Measurements from ENCODE around the gene CEP97. TPM values are rescaled to one million over a fixed set of nuclear protein-coding genes. Genes with fewer than 3 reads are reported as not detected.

The CEP97 gene
- total and polyA plus RNA-seq, 11 donors, result 1.9 to 12.3 (median 6.8) TPM

DNA sequence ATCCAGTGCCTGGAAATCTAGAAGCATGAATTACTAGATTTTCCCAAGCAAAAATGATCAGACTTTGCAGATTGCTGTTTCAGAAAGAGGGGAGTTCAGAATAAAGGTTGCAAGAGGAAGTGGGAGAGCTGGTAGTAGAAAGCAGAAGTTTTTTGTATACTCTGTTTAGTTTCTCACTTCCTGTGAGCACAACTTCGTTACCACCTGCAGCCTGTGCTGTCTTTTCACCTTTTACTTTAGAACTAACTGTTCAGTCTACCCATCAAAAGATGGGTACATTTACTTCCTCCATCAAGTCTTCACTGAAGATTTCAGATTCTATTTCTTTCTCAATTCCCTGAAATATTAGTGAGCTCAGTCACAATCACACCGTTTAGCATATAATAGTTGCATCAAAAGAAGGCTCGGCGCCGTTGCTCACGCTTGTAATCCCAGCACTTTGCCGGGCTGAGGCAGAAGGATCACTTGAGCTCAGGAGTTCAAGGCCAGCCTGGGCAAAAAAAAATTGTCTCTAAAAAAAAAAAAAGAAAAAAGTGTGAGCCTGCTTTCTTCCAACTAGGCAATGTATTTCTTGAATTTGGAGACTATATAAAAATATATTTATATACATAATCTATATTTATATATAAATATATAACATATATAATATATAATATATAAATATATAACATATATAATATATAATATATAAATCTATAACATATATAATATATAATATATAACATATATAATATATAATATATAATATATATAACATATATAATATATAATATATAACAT, 1.8 kb upstream of the CEP97 start:
- 82 to 87% (median 85%) methylated on average over 7 of the region's 7 CpGs for WGBS, 4 donors
- intact Hi-C loops (cut with DNase I), result loop anchor here in 1 of 10 donors (5.0 kb wide), 1 partner anchor 40 kb away; no protein-coding TSS in a partner anchor

DNA sequence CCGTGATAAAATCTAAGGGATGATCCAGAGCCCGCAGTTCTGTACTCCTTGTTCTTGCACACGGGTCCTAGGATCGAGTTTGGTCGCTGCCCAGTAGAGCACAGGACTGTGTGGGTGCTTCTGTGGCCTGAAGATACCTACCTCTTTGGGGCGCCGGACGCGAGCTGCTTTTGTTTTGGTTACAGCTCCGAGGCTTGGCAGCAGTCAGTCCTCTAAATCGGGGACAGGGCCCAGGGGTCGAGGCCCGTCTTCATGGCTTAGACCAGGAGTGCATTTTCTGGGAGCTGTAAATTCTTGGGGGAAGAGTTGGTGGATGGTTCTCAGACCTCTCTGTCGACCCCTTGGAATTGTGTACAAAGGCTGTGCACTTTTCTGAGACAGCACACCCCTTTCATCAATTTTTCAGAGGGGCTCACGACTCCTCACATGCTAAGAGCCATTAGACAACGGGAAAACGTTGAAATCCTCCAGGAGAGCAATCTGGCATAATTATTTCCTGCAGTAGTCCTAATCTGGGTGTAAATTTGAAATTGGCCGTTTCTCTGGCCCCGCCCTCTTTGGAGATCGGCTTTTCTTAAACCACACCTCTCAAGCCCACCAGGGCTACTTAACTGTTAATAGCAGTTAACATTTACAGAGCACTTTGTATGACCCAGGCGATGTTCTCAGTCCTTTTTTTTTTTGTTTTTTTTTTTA, 928 bp downstream of the CEP97 start:
- 1 to 2% (median 1%) methylated on average over 21 of the region's 21 CpGs for WGBS, 4 donors
- H3K9me3 ChIP-seq, result no peaks in the 10 kb centered on the region
- H3K4me1 ChIP-seq, result peaks cover 0 to 40% (median 9%) of the 10 kb centered on the region in 12 donors
- peak overlapping the region; percentile 7 to 84 (median 76) for H3K27ac ChIP-seq
- H3K27me3 ChIP-seq, result no peaks in the 10 kb centered on the region
- peak overlapping the region; percentile 54 to 94 (median 70) for H3K4me3 ChIP-seq
- ATAC-seq (peak; percentile 25 to 34 (median 29)), DNase-seq (peak; percentile 18 to 70 (median 39))
- intact Hi-C loops (cut with DNase I), result loop anchor here in 4 of 10 donors (2.0 to 5.0 kb wide), 3 partner anchors 38 to 53 kb away; partner anchors contain the start of genes NXPE3 (in 4 of the 4) and RPL24 (in 1 of the 4)
- TF ChIP-seq, protein P1, sequence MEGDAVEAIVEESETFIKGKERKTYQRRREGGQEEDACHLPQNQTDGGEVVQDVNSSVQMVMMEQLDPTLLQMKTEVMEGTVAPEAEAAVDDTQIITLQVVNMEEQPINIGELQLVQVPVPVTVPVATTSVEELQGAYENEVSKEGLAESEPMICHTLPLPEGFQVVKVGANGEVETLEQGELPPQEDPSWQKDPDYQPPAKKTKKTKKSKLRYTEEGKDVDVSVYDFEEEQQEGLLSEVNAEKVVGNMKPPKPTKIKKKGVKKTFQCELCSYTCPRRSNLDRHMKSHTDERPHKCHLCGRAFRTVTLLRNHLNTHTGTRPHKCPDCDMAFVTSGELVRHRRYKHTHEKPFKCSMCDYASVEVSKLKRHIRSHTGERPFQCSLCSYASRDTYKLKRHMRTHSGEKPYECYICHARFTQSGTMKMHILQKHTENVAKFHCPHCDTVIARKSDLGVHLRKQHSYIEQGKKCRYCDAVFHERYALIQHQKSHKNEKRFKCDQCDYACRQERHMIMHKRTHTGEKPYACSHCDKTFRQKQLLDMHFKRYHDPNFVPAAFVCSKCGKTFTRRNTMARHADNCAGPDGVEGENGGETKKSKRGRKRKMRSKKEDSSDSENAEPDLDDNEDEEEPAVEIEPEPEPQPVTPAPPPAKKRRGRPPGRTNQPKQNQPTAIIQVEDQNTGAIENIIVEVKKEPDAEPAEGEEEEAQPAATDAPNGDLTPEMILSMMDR (IDR thresholded peaks at IDR 0.05), result no peak
- TF ChIP-seq POLR2A (IDR thresholded peaks at IDR 0.05), result no peak
- H3K36me3 ChIP-seq, result peaks cover 0 to 34% (median 22%) of the 10 kb centered on the region in 9 donors

More for the DNA sequence above, 1.8 kb upstream of the CEP97 start:
- peaks cover 0 to 9% (median under 1%) of the 10 kb centered on the region in 9 donors for H3K36me3 ChIP-seq
- no peak for DNase-seq
- peak overlapping the region in 2 of 12 donors; percentile 38 to 61 for H3K27ac ChIP-seq
- no peaks in the 10 kb centered on the region for H3K9me3 ChIP-seq
- TF ChIP-seq, protein P1 (IDR thresholded peaks at IDR 0.05), result no peak
- TF ChIP-seq POLR2A (IDR thresholded peaks at IDR 0.05), result no peak
- no peak for ATAC-seq
- H3K27me3 ChIP-seq, result no peaks in the 10 kb centered on the region
- no peak overlapping the region for H3K4me3 ChIP-seq
- peaks cover 0 to 45% (median 9%) of the 10 kb centered on the region in 12 donors for H3K4me1 ChIP-seq

DNA sequence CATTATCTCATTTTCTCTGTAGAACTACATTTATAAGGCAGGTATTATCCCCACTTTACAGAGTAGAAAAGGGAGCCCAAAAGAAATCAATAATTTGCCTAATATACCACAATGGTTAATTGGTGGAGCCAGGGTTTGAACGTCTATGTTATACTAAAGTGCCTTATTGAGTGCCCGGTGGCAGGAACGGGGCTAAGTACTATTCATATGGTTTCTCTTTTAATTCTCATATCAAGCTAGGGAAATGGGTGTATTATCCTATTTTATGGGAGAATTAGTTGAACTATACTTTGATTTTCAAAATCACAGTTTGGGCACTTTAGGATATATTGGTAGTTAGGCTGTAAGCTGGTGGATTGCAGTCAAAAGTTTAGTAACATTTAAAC, 1.5 kb downstream of the CEP97 start:
- no peak for DNase-seq
- Histone ChIP-seq H3K4me1 (peaks cover 0 to 35% (median 9%) of the 10 kb centered on the region in 12 donors), H3K9me3 (no peaks in the 10 kb centered on the region), H3K36me3 (peaks cover 0 to 39% (median 27%) of the 10 kb centered on the region in 9 donors), H3K27ac (no peak overlapping the region), H3K27me3 (no peaks in the 10 kb centered on the region), H3K4me3 (peak overlapping the region in 11 of 12 donors; percentile 54 to 94 (median 71))
- ATAC-seq, result no peak
- no peak for TF ChIP-seq POLR2A (IDR thresholded peaks at IDR 0.05)
- TF ChIP-seq, protein P1 (IDR thresholded peaks at IDR 0.05), result no peak
- 22 to 30% (median 24%) methylated on average over 3 of the region's 3 CpGs for WGBS, 4 donors
- intact Hi-C loops (cut with DNase I), result loop anchor here in 4 of 10 donors (2.0 to 5.0 kb wide), 3 partner anchors 39 to 53 kb away; partner anchors contain the start of genes NXPE3 (in 4 of the 4) and RPL24 (in 1 of the 4)

Data from heart left ventricle (tissue), 16 donors.